ENCODE data around the gene CDC42BPG. TPM values are rescaled to one million over a fixed set of nuclear protein-coding genes. Genes with fewer than 3 reads are reported as not detected.

Gene CDC42BPG
- total RNA-seq, 1 donor from 2014 or later, result 0.34 TPM

DNA sequence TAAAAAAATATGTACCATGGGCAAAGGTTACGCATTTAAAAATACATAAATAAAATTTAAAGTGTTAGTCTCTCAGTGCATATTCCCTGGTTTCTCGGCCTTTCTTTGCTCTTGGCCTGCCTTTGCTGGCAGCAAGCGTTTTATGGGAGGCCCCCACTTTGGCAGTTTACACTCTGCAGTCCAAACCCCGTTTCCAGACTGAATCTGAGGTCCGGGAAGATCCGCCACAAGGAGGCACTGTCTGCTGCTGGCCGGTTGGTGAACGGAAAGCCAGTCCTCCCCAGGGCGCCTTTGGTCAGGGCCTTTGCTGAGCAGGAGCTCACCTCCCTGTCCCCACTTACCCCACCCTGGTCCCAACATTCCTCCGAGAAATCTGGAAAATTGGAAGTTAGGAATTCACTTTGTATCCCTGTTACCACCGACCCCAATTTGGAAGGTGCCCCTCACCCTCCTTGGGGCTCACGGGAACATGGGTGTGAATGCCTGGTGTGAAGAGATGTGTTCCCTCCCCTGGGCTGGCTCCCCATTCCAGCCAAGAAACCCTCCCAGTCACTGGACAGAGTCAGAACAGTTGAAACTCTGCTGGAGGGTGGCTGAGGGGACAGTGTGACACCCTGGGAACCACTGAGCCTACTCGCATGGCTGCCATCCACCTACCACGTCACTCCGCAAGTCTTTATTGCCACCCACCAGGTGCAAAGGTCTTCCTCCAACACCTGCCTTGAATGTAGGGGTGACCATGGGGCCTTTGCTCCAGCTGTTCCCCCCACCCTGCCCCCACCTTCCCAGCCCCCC is 56.7 kb downstream of the CDC42BPG start:
- DNase-seq, result peak; percentile 81

DNA sequence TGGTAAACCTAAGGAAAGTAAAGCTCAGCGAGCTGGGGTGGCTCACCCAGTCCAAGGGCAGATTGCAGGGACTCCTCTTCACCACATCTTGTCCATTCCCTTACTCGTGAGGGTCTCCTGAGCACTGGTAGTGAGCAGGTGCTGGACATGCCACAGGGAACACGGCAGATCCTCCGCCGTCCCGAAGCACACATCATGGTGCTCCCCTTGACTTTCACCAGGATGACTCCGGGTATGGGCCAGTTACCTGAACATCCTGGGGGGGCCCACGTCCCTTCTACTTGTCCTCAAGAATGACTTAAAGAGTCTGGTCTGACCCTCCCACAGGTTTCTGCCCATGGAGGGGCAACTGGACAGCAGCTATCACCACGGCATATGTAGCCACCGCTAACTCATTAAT is 58.1 kb downstream of the CDC42BPG start:
- no peak for DNase-seq

DNA sequence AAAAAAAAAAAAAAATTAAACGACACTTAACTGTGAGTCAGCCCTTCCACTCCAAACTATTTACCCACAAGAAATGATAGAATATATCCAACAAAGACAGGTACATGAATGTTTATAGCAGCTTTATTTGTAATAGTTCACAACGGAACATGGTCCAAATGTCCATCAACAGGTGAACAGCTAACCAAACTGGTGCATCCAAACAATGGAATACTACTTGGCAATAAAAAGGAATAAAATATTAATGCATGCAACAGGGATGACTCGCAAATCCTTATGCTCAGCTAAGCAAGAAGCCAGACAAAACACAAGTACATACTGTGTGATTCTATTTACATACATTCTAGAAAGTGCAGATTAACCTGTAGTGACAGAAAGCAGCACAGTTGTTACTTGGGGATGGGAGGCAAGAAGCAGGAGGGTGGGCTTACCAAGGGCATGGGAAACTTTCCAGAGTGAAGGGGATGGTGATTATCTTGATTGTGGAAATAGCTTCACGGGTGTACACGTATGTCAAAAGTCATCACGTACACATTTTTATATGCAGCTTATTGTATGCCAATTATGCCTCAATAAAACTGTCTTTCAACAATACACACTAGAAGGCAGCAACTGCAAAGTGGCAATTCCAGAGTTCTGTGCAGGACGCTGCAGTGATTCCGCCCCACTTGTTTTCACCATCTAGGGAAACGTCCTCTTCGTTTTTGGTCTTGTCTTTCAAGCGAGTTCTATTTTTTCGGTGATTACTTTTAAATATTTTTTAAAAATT is 59.5 kb downstream of the CDC42BPG start:
- no peak for DNase-seq

DNA sequence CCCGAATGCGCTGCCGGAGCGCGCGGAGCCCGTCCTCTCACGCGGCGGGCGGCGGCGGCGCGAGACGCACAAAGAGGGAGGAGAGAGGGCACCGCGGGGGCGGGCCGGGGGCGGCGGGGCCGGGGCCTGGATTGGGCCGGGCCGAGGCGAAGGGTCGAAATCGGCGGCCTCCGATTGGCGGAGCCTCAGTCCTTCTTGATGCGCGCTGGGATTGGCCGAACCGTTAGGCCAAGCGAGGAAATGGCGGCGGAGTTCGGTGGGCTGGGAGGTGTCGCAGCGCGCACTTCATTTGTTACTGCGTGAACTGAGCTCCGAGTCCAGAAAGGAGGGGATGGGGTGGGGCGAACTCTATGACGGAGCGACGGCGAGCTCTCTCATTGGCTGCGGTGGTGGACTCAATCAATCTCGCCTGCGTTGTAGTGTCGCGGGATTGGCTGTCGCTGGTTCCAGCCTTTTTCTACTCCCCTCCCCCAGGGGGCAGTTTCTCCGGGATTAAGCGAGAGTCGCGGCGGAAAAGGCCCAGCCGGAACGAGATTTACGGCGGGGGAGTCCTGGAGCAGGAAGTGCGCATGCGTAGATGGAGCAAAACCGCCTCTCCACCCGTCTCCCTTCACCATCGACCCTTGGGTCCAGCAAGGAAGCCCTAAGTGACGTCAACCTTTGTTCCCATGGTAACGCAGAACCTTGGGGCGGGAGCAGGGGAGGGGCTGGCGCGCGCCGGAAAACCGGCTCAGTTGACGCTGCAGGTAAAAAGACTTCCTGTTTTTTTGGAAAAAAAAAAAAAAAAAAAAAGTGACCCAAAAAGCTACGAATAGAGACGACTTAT is 65.8 kb downstream of the CDC42BPG start, which contains the start of gene SF1:
Gene SF1 (minus strand): TSS at position 70 of the 826 bp plus-strand sequence. CDS start 150 bp downstream, outside the sequence.
- peak; percentile 100 for DNase-seq

DNA sequence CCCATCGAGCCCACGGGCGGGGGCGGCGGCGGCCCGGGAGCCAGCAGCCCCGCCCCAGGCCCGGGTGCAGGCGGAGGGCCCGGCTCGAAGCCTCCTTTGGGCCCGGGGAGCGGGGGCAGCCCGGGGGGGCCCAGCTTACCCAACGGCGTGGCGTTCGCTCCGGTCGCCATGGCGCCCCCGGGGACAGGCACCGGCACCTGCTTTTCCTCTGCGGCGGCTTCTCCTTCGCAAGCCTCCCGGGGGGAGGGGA is 66.3 kb downstream of the CDC42BPG start:
- no peak for DNase-seq

DNA sequence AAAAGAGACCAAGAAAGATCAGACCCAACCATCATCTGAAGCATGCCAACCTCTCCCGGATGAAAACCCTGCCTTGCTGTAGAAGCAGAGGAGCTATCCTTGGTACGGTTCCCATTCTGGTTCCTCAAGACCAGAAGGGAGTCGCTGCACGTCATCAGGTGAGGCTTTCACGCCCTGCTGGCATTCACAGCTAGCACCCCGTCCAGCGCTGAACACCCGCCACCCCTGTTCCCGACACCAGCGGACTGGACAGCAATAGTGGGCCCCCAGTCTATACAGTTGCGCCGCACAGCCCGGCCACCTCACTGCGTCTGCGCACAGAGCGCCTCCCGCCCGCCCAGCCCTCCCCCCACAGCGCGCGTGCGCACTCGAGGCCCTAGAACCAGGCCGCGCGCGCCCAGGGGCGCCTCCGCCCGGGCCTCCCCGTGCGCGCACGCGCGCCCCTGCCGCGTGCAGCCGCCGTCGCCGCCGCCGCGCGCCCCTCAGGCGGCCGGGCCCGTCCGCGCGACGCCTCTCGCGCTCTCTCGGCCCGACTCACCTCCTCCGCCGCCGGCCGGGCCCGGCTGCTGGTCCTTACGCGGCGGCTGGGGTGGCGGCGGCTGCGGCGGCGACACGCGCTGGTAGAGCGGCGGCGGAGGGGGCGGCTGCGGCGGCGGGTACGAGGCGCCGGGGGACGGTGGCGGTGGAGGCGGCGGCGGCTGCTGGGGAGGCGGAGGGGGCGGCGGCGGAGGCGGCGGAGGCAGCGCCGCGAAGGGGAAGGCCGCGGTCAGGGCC is 66.8 kb downstream of the CDC42BPG start:
- DNase-seq, result peak; percentile 87

DNA sequence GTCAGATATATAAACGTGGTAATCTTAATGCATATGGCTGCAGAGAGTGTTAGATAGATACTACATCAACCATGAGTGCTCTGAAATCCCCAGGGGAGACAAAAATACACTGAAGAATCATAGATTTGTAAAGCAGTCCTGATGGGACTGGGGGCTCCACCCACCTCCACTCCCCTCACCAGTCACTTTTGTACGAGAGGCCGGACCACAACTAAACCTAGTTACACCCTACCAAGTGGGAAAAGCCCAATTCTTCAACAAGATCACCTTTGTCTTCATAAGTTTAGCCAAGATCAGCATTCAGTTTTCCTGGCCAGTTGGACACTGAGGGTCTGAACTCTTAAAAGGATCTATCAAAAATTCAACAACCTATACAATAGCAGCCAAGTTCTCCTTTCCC is 67.6 kb downstream of the CDC42BPG start:
- DNase-seq, result no peak

DNA sequence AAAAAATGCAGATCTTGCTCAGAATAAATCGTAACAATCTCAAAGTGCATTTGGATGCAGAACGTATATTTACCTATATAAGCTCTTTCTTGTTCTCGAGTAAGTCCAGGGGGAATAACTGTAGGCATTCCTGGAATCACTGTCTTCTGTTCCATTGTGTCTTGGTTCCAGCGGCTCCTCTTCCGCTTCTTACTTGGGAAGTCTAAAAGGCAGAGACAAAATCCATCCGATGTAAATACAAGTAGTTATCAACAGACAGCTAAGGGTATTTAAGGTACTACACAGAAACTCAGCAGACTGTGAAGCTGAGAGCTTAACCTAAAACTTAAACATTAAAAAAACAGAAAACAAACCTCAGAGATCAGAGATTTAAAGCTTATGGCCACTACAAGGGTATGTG is 68.0 kb downstream of the CDC42BPG start:
- DNase-seq, result no peak

DNA sequence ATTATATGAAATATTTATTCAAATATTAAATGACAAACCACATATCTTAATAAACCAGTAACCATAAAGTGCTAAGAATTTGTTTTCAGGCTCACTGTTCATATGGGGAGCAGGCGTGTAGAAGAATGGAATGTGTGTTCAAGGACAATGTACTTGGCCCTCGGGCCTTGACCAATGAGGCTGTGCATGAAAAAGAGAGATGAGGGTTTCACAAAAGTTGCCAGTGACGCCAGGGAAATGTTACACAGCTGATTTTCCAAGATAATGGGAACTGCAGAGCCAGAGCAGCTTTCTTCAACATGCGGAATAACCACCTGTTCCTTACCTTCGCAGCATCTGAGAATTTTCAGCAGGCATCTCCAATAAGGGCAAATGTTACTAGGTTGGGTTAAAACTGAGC is 70.3 kb downstream of the CDC42BPG start:
- no peak for DNase-seq

Other genes with a start within 250 kb of the CDC42BPG start
- not detected in 2 replicates for gene NRXN2, start 121.5 kb downstream of the CDC42BPG start, total RNA-seq
- gene RASGRP2, start 100.5 kb downstream of the CDC42BPG start, total RNA-seq, result 2.0 and 2.9 TPM in 2 replicates
- gene PYGM, start 84.7 kb downstream of the CDC42BPG start, total RNA-seq, result 0.23 and 0.34 TPM in 2 replicates
- gene SF1, start 66.1 kb downstream of the CDC42BPG start, total RNA-seq, result 104 and 116 TPM in 2 replicates
- gene MAP4K2, start 41.4 kb downstream of the CDC42BPG start, total RNA-seq, result 46.1 and 93.6 TPM in 2 replicates
- 20.1 and 38.7 TPM in 2 replicates for gene MEN1, start 34.1 kb downstream of the CDC42BPG start, total RNA-seq
- gene EHD1, start 34.0 kb upstream of the CDC42BPG start, total RNA-seq, result 75.9 and 125 TPM in 2 replicates
- gene ATG2A, start 72.6 kb upstream of the CDC42BPG start, total RNA-seq, result 17.7 and 24.8 TPM in 2 replicates
- gene PPP2R5B, start 80.0 kb upstream of the CDC42BPG start, total RNA-seq, result 14.1 and 15.0 TPM in 2 replicates
- gene GPHA2, start 91.2 kb upstream of the CDC42BPG start, total RNA-seq, result not detected in 2 replicates
- 0.17 TPM in 1 of 2 replicates, not detected in the other for gene MAJIN, start 127.5 kb upstream of the CDC42BPG start, total RNA-seq
- 0.34 and 1.1 TPM in 2 replicates for gene BATF2, start 152.3 kb upstream of the CDC42BPG start, total RNA-seq
- 144 and 145 TPM in 2 replicates for gene ARL2, start 169.5 kb upstream of the CDC42BPG start, total RNA-seq
- gene SNX15, start 182.8 kb upstream of the CDC42BPG start, total RNA-seq, result 13.1 and 16.5 TPM in 2 replicates
- gene SAC3D1, start 196.6 kb upstream of the CDC42BPG start, total RNA-seq, result 12.4 and 16.0 TPM in 2 replicates
- gene NAALADL1, start 213.9 kb upstream of the CDC42BPG start, total RNA-seq, result 11.0 and 20.3 TPM in 2 replicates
- gene CDCA5, start 239.4 kb upstream of the CDC42BPG start, total RNA-seq, result 4.4 and 17.5 TPM in 2 replicates
- gene ZFPL1, start 239.6 kb upstream of the CDC42BPG start, total RNA-seq, result 26.2 and 30.2 TPM in 2 replicates

All from dermis blood vessel endothelial cell (primary cell).